Upper lobe of left lung (tissue), 4 donors: ENCODE data around the gene CTCF.

ENCODE experiments used
- CTCF ChIP-seq, 6 experiments: fragments of 450-650 bp in 4 of 6; fragments of 200-600 bp in 2 of 6; sonication (generic) in 2 of 6; IDR thresholded peaks; one replicate each; pipeline ENCODE4 v1.5.1; 2016 to 2019; ENCODE audit warnings: antibody characterized with exemption in 6 of 6
- EP300 ChIP-seq, 4 donors: sonication (generic); formaldehyde crosslinking; IDR thresholded peaks; one replicate each; pipeline ENCODE4 v1.5.1; 2017; ENCODE audit warnings: antibody characterized with exemption in 4 of 4, control low read depth in 2 of 4
- POLR2A ChIP-seq, 4 donors: fragments of 450-650 bp; IDR thresholded peaks; one replicate each; pipeline ENCODE4 v1.5.1; 2016 to 2017; ENCODE audit warnings: antibody characterized with exemption in 4 of 4, mild to moderate bottlenecking in 2 of 4
- POLR2AphosphoS5 ChIP-seq, 2 donors: sonication (generic); formaldehyde crosslinking; IDR thresholded peaks; one replicate each; pipeline ENCODE4 v1.5.1; 2017; ENCODE audit warnings: antibody characterized with exemption in 2 of 2

- TF ChIP-seq POLR2A (IDR thresholded peaks at IDR 0.05): no peak
- no peak for TF ChIP-seq EP300 (IDR thresholded peaks at IDR 0.05)
- TF ChIP-seq CTCF (IDR thresholded peaks at IDR 0.05): no peak
- no peak for TF ChIP-seq POLR2AphosphoS5 (IDR thresholded peaks at IDR 0.05)
Measured at GRCh38 chr16:67543036-67543435, 19.3 kb upstream of the CTCF start.
